Neural cell (in vitro differentiated cells): ENCODE data around the gene HABP4. TPM values are rescaled to one million over a fixed set of nuclear protein-coding genes. Genes with fewer than 3 reads are reported as not detected.
"Not testable (repeated sequence)": the region's sequence is repeated elsewhere in the genome, so short reads cannot be mapped to it uniquely, and the experiment has no call there.

ENCODE experiments used
- H2AFZ ChIP-seq: fragments of 200-600, 300-800 bp; sonication (generic), shearing (Covaris generic); 2 replicates; pipeline ENCODE4 v1.6.0; 2014; ENCODE audit warnings: low read depth, mild to moderate bottlenecking, antibody characterized with exemption, low read length, moderate library complexity
- H3F3A ChIP-seq: fragments of 200-600 bp; shearing (Covaris generic); 2 replicates; pipeline ENCODE4 v1.6.1; 2016; ENCODE audit warnings: mild to moderate bottlenecking, moderate library complexity, mixed read lengths, antibody characterized with exemption, low read length; ENCODE audit not compliant: insufficient read depth, poor library complexity, severe bottlenecking
- H3K27ac ChIP-seq: fragments of 200-600, 300-800 bp; sonication (generic), shearing (Covaris generic); 2 replicates; pipeline ENCODE4 v1.5.1; 2014; ENCODE audit warnings: mild to moderate bottlenecking, low read length, moderate library complexity
- H3K27me3 ChIP-seq: fragments of 300-800, 200-600 bp; sonication (generic), shearing (Covaris generic); 2 replicates; pipeline ENCODE4 v1.6.0; 2014; ENCODE audit warnings: mild to moderate bottlenecking, low read depth, low read length, moderate library complexity; ENCODE audit not compliant: insufficient read depth
- H3K36me3 ChIP-seq: fragments of 300-800, 200-600 bp; sonication (generic), shearing (Covaris generic); 2 replicates; pipeline ENCODE4 v1.5.1; 2014; ENCODE audit warnings: mild to moderate bottlenecking, antibody characterized with exemption, low read length, moderate library complexity; ENCODE audit not compliant: insufficient read depth
- H3K4me2 ChIP-seq: fragments of 300-800, 200-600 bp; sonication (generic), shearing (Covaris generic); 2 replicates; pipeline ENCODE4 v1.6.0; 2014; ENCODE audit warnings: mild to moderate bottlenecking, low read length
- H3K4me3 ChIP-seq: fragments of 300-800, 200-600 bp; sonication (generic), shearing (Covaris generic); 2 replicates; pipeline ENCODE4 v1.5.1; 2014; ENCODE audit warnings: mild to moderate bottlenecking, low read length, moderate library complexity
- H3K79me2 ChIP-seq: fragments of 200-600 bp; shearing (Covaris generic); replicated peaks from 2 replicates; pipeline ENCODE4 v1.6.0; 2014; ENCODE audit warnings: mild to moderate bottlenecking, low read length, moderate library complexity; ENCODE audit not compliant: insufficient read depth
- H3K9ac ChIP-seq: fragments of 300-800, 200-600 bp; sonication (generic), shearing (Covaris generic); 2 replicates; pipeline ENCODE4 v1.6.1; 2016; ENCODE audit warnings: mild to moderate bottlenecking, low read length, mixed read lengths
- H3K9me2 ChIP-seq: fragments of 200-600 bp; shearing (Covaris generic); 2 replicates; pipeline ENCODE4 v1.6.1; 2016; ENCODE audit warnings: mild to moderate bottlenecking, low read length, mixed read lengths; ENCODE audit not compliant: insufficient read depth
- H3K9me3 ChIP-seq: fragments of 200-600, 300-800 bp; sonication (generic), shearing (Covaris generic); 2 replicates; pipeline ENCODE4 v1.6.1; 2016; ENCODE audit warnings: mild to moderate bottlenecking, mixed run types, low read length, moderate library complexity, mixed read lengths
- H4K20me1 ChIP-seq: fragments of 200-600 bp; shearing (Covaris generic); 2 replicates; pipeline ENCODE4 v1.6.1; 2016; ENCODE audit warnings: mild to moderate bottlenecking, mixed run types; ENCODE audit not compliant: insufficient read depth
- CTCF ChIP-seq: fragments of 450-650 bp; IDR thresholded peaks from 2 replicates; pipeline ENCODE4 v1.5.1; 2014; ENCODE audit warnings: antibody characterized with exemption, mild to moderate bottlenecking, moderate library complexity; ENCODE audit not compliant: poor library complexity, severe bottlenecking
- EP300 ChIP-seq: fragments of 450-650 bp; conservative IDR thresholded peaks from 2 replicates; pipeline ENCODE4 v1.6.1; 2014; ENCODE audit warnings: antibody characterized with exemption, mild to moderate bottlenecking, moderate library complexity; ENCODE audit not compliant: poor library complexity, severe bottlenecking
- EZH2 ChIP-seq: fragments of 200-600, 300-800 bp; shearing (Covaris generic), sonication (generic); IDR thresholded peaks from 2 replicates; pipeline ENCODE4 v1.6.1; 2014; ENCODE audit warnings: antibody characterized with exemption, low read length, borderline replicate concordance, mild to moderate bottlenecking; ENCODE audit not compliant: insufficient read depth, poor library complexity, severe bottlenecking
- MXI1 ChIP-seq: fragments of 450-650 bp; conservative IDR thresholded peaks from 2 replicates; pipeline ENCODE4 v1.6.1; 2014; ENCODE audit warnings: antibody characterized with exemption, mild to moderate bottlenecking; ENCODE audit not compliant: poor library complexity, severe bottlenecking
- POLR2AphosphoS5 ChIP-seq: IDR thresholded peaks from 2 replicates; pipeline ENCODE4 v1.6.1; 2012
- RAD21 ChIP-seq: fragments of 450-650 bp; conservative IDR thresholded peaks from 2 replicates; pipeline ENCODE4 v1.6.1; 2014; ENCODE audit warnings: antibody characterized with exemption, mild to moderate bottlenecking, moderate library complexity
- REST ChIP-seq: IDR thresholded peaks from 2 replicates; pipeline ENCODE4 v1.6.1; 2012; ENCODE audit warnings: borderline replicate concordance
- SMC3 ChIP-seq: fragments of 450-650 bp; conservative IDR thresholded peaks from 2 replicates; pipeline ENCODE4 v1.6.1; 2014; ENCODE audit warnings: antibody characterized with exemption, mild to moderate bottlenecking, moderate library complexity; ENCODE audit not compliant: poor library complexity
- TAF1 ChIP-seq: IDR thresholded peaks from 2 replicates; pipeline ENCODE4 v1.6.1; 2012; ENCODE audit warnings: low read depth
- polyA plus RNA-seq: library from polyadenylated mRNA; depleted of rRNA; stranded (reverse); fragments of >200 nt; gene quantifications from 2 replicates; pipeline ENCODE4 v1.2.3, GENCODE V29; 2014

Gene HABP4
- polyA plus RNA-seq, 1 donor from 2014 or later = 14.7 TPM

GRCh38 chr9:96502539-96503373 lies 52.8 kb downstream of the HABP4 start:
- no peak overlapping the region for H2AFZ ChIP-seq
- TF ChIP-seq EZH2 = no peak
- no peak for TF ChIP-seq SMC3
- TF ChIP-seq TAF1 = no peak
- no peak for TF ChIP-seq REST
- no peak overlapping the region for H3K27ac ChIP-seq
- no peaks in the 10 kb centered on the region for H3K9me2 ChIP-seq
- H3K9ac ChIP-seq = no peak overlapping the region
- H3K27me3 ChIP-seq = no peaks in the 10 kb centered on the region
- H3K4me3 ChIP-seq = no peak overlapping the region
- no peaks in the 10 kb centered on the region for H3K9me3 ChIP-seq
- H3K36me3 ChIP-seq = no peaks in the 10 kb centered on the region
- no peaks in the 10 kb centered on the region for H3F3A ChIP-seq
- H3K79me2 ChIP-seq = no peaks in the 10 kb centered on the region
- H3K4me2 ChIP-seq = no peak overlapping the region
- no peaks in the 10 kb centered on the region for H4K20me1 ChIP-seq

GRCh38 chr9:96503374-96503748 lies 53.4 kb downstream of the HABP4 start:
- not testable (repeated sequence) for H3K9me3 ChIP-seq, H3K36me3 ChIP-seq, H3K4me2 ChIP-seq, H3K4me3 ChIP-seq, H3F3A ChIP-seq, H3K9me2 ChIP-seq, H3K27ac ChIP-seq, H3K79me2 ChIP-seq, H4K20me1 ChIP-seq, H2AFZ ChIP-seq, H3K27me3 ChIP-seq, H3K9ac ChIP-seq

- H3F3A ChIP-seq = no peaks in the 10 kb centered on the region
- no peaks in the 10 kb centered on the region for H3K9me2 ChIP-seq
- H3K79me2 ChIP-seq = no peaks in the 10 kb centered on the region
- no peak overlapping the region for H3K9ac ChIP-seq
- no peaks in the 10 kb centered on the region for H3K9me3 ChIP-seq
- TF ChIP-seq RAD21 (no peak), MXI1 (no peak), POLR2AphosphoS5 (no peak), REST (no peak), CTCF (no peak), SMC3 (no peak), EZH2 (no peak), TAF1 (no peak), EP300 (no peak)
- H3K4me2 ChIP-seq = no peak overlapping the region
- H2AFZ ChIP-seq = no peak overlapping the region
- H3K36me3 ChIP-seq = no peaks in the 10 kb centered on the region
- no peak overlapping the region for H3K4me3 ChIP-seq
- H3K27me3 ChIP-seq = no peaks in the 10 kb centered on the region
- no peak overlapping the region for H3K27ac ChIP-seq
- no peaks in the 10 kb centered on the region for H4K20me1 ChIP-seq
These were observed 53.9 kb downstream of the HABP4 start for GRCh38 chr9:96503918-96504317.
